Daoy (cell line): Measurements from ENCODE around the gene CHMP1A. TPM values are rescaled to one million over a fixed set of nuclear protein-coding genes. Genes with fewer than 3 reads are reported as not detected.

Source experiments
- DNase-seq: peaks from one replicate; pipeline ENCODE4 v3.0.0-alpha.2; 2015; ENCODE audit warnings: low read depth
- total RNA-seq: library from RNA; depleted of rRNA; stranded (reverse); fragments of >200 nt; shearing (Covaris generic); gene quantifications from 2 replicates; pipeline ENCODE4 v1.2.3, GENCODE V29; 2014

CHMP1A gene
- total RNA-seq, 1 experiment from 2014 or later: 80.2 TPM

DNA sequence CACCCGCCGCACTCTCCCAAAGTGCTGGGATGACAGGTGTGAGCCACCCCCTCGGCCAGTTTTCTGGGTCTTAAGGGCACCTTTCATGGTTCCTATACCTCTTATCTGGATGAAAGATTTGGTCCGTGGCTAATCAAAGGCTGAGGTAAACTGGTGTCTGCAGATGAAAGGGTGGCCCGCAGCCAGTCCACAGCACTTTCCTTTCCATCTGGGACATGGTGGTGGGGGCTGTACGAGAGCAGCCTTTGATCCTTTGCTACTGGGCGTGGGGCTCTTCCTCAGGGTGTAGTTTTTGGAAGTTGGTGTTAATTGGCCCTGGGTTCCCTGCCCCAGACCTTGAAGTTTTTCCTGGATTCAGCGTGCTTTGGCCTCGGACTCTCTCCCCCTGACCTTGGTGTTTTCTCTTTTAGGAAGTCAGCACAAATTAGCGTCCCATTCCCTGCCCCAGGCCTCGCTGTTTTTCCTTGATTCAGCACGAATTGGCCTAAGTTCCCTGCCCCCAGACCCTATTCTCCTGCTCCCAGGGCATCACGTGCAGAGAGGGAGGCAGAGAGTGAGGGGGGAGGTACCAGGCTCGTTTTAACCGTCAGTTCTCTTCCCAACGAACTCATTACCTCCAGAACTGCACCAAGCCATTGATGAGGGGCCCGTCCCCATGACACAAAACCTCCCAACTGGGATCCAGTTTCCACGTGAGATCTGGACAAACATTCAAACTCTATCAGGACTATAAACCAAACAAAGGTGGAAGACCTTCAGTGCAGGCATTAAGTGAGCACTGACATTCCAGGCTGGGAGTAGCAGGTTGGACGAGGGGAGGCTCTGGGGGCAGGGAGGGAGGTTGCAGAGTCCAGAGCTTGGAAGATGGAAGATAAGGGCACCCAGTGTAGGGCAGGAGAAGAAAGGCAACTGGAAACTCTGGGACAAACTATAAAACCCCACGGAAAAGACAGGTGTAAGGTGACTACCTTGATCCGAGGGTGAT lies 32.4 kb downstream of the CHMP1A start:
- DNase-seq: no peak

DNA sequence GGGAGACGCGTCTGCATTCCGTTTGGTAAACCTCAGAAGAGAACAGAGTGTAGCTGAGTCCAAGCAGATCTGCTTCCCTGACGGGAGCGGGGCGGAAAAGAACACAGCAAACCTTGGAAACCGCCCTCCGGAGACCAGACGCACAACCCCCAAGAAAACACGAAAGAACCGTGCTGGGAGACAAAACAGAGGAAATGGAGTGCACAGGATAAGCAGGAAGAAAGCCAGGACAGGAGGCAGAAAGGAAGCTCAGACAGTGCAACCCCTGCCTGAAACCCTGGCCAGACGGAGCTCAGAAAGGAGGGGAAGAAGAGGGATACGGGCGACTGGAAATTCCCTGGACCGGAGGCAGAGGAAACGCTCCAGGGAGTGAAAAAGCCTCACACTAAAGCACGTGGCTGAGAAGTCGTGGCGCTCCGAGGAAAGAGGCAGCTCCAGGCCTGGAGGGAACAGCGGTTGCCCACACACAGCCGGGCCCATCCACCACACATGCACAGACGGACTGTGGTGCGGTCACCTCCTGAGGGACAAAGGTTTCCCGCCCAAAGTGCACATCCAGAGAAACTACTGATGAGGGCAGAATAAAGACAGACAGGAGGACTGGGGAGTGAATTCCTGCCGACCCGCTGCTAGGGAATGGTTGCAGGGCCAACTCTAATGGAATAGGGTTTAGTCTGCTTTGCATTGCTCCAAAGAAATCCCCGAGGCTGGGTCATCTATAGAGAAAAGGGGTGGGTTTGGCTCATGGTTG lies 33.8 kb downstream of the CHMP1A start:
- no peak for DNase-seq

DNA sequence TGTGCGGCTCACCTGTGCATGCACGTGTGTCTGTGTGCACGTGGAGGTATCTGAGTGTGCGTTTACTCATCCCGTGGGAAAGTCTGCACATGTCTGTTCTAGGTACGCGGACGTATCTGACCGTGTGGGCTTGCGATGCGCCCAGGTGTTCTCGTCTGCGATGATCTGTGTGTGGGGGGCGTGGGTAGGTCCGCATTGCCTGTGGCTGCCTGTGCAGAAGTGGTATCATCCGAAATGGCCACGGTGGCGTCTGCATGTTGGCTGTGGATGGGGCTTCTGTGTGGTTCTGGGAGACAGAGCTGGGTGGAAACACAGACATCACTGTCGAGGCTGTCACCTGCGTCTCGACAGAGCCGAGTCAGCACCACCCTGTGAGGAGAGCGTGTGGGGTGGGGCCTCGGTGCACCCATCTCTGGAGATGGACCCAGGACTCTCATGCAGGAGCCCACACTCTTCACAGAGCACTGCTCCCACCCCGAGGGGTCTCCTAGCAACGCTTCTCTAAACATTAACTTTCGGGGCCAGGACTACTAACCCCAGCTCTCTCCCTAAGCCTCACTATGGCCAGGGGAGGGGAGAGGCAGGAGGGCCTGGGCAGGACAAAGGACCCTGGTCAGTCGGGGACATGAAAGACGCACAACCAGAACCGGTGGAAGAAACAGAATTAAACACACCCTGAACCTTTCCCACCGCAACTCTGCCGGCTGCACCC lies 35.7 kb downstream of the CHMP1A start:
- no peak for DNase-seq

DNA sequence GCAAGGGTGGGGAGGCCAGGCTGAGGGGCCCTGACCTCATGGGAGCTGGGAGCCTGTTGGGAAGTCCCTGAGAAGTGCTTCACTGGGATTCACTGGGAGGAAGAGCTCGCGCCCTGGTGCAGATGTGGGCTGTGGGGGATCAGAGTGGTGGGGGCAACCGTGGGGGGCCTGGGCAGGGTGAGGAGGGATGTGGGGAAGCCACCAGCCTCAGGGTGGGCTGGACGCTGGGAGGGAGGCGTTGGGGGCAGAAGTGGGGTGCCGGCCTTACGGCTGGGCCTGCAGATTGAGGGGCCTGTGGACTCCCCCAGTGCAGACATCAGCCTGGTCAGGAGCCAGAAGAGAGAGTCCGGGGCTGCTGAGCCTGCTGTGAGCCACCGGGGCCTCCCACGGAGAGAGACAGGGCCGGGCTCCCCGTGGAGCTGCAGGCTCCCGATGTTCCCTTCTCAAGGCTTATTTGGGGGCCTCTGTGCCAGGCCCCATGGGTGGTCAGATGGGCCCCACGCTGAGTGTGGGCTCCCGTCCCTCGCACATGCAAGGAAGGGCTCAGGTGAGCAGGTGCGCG lies 36.3 kb downstream of the CHMP1A start:
- DNase-seq: no peak

DNA sequence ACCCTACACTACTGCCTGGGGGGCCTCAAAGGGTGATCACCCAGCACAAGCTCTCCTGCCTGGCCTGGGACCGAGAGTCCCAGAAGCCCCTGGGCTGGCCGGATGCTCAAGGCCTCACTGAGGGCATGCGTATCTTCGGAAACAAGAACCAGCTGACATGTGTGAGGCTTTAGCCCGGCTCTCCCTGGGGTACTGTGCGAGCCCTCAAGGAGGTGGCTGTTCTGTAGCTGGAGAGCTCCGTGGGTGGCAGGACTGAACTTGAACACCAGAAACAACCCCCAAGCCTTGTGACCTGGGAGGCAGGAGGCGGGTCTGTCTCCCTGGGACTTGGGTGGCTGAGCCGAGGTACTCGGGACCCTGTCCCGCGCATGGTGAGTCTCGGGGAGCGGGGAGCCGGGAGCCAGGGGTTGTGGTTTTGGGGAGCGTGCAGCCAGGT lies 37.1 kb downstream of the CHMP1A start:
- no peak for DNase-seq

DNA sequence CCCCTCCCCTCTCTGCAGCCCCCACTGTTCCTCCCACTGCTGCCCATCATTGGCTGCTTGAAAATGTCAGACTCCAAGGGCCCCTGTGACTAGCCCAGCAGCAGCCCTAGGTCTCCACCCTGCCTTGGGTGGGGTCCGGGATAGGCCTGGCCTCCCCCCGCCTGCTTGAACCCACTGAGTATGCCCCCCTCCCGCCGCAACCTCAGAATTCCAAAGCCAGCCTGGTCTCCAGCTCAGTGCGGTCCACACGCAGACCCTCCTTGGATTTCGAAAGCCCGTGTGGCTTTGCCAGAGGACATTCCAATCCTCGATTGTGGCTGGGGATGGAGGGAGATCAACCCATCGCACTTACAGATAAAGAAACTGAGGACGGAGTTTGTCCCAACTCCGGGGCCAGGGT lies 37.7 kb downstream of the CHMP1A start:
- no peak for DNase-seq

DNA sequence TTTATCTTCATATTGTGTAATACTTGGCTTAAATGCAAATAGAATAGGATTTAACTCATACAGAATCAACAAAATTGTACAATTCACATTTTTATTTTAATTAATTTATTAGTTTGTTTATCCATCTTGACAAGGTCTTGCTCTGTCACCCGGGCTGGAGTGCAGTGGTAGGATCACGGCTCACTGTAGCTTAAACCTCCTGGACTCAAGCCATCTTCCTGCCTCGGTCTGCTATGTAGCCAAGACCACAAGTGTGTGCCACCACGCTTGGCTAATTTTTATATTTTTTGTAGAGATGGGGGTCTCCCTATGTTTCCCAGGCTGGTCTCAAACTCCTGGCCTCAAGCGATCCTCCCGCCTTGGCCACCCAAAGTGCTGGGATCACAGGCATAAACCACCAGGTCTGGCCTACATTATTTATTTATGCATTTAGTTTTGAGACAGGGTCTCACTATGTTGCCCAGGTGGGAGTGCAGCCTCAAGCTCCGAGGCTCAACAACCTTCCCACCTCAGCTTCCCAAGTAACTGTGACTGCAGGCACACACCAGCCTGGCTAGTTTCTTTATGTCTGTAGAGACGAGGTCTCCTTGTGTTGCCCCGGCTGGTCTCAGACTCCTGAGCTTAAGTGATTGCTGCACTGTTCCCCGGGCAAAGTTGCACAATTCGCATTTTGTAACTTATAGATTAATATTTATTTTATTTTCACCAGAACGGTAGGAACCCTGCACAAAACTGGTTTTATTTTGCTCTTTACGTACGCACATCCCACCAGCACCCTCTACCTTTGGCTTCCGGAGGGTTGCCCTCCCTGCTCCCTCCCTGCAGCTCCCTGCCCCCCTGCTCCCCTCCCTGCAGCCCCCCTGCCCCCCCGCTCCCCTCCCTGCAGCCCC lies 39.2 kb downstream of the CHMP1A start:
- DNase-seq: no peak

DNA sequence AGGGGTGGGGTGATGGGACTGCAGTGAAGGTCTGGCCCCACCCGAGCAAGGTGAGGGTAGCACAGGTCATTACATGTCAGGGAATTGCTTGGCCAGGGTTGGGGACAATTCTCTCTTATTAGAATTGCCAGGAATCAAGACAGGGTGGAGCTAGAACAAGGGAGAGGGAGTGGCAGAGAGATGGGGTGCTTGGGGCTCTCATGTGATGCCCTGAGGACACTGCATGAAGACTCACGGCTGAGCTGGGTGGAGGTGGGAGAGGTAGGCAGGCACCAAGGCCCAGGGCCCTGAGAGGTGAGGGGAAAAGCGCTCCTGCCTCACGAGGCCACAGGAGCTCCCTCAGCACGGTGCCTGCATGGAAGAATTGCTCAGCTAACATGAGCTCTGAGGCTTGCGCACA lies 40.5 kb downstream of the CHMP1A start:
- DNase-seq: no peak

DNA sequence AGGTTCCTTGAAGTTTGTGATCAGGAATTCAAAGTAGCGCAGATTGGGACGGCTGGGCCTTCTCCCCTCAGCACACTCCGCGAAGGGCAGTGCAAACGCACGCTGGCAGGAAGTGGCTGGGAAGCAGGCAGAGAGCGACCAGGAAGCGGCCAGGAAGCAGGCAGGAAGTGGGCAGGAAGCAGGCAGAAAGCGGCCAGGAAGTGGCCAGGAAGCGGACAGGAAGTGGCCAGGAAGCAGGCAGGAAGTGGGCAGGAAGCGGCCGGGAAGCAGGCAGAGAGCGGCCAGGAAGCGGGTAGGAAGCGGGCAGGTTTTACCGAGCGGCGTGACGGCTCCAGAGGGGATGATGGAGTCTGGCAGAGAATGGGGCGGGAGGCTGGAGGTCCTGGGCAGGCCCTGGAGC lies 40.9 kb downstream of the CHMP1A start:
- DNase-seq: no peak

DNA sequence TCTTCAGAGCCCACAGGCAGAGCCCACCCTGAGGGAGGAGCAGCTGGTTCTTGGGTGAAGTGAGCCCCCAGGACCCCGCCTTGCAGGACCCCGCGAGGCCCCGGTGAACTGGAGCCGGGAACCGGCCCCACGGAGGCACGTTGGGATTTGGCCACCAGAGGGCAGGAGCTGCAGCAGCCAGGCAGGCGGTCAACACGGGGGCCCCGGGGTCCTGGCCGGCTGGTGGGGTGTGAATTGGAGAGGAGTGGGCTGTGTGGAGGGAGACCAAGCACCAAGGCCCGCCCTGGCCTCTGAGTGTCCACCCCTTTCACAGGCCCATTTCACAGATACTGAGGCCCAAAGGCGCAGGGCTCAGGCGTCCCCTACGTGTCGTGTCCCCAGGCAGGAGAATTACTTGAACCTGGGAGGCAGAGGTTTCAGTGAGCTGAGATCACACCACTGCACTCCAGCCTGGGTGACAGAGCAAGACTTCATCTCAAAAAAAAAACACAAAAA lies 41.9 kb downstream of the CHMP1A start:
- no peak for DNase-seq

DNA sequence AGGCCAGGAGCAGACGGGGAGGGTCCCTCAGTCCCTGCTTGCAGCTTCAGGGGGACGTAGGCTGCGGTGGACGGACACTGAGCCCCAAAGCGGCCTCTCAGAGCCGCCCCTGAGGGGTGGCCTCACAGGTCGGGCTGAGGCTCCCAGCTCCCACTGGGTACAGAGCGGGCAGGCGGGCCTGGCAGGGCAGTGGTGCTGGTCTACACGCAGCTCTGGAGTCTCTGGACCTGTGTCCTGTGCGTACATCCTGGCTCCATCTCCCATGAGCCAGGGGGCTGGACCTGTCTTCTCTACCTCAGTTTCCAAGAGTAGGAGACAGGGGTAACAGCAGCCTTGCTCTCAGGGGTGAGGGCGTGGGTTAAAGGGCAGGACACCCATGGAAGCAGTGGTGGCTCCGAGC lies 42.3 kb downstream of the CHMP1A start:
- DNase-seq: no peak

DNA sequence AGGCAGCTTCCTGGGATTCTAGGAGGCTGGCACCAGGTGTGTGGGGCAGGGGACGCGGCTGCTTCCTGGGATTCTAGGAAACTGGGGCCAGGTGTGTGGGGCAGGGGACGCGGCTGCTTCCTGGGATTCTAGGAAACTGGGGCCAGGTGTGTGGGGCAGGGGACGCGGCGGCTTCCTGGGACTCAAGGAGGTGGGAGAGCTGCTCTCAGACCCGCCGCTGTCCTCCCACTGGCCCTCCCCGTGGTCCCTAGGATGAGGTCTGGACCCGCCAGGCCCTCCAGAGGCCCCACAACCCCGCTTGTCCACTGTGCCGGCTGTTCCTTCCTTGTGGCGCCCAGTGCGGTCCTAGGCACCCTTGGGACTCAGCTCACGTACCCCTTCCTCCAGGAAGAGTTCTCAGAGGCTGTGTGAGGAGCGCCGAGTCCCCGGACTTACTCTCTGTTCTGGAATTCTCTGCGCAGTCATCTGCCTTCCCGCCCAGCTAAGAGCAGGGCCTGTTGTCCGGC lies 43.5 kb downstream of the CHMP1A start:
- no peak for DNase-seq

DNA sequence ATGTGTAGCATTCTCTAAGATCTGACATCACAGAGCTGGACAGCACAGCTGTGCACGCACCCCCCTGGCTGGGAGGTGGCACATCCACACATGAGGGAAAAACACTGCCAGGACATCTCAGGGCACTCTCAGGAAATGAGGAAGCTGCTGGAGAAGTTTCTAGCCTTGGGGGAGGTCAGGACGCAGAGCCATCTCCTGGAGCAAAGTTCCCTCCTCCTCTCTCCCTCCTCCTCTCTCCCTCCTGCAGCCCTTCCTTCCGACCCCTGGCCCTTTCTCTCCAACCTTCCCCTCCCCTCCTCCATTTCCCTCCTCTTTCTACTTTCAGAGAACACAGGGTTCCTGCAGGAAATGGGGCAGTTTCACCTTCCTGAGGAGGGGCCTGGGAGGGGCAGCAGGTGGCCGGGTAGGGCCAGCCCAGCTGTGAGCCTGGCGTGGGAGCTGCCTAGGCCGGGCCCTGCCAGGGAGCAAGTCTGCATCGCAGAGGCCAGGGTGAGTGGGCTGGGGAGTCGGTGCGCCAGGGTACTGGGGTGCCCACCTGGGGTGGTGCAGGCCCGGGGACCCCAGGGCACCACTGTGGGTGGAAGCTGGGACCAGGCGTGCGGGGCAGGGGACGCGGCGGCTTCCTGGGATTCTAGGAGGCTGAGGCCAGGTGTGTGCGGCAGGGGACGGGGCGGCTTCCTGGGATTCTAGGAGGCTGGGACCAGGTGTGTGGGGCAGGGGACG lies 44.1 kb downstream of the CHMP1A start, which contains the start of gene DPEP1:
DPEP1 (plus strand) TSS at position 412 of the 723 bp plus-strand sequence. CDS start 16,769 bp downstream, outside the sequence.
- no peak for DNase-seq

DNA sequence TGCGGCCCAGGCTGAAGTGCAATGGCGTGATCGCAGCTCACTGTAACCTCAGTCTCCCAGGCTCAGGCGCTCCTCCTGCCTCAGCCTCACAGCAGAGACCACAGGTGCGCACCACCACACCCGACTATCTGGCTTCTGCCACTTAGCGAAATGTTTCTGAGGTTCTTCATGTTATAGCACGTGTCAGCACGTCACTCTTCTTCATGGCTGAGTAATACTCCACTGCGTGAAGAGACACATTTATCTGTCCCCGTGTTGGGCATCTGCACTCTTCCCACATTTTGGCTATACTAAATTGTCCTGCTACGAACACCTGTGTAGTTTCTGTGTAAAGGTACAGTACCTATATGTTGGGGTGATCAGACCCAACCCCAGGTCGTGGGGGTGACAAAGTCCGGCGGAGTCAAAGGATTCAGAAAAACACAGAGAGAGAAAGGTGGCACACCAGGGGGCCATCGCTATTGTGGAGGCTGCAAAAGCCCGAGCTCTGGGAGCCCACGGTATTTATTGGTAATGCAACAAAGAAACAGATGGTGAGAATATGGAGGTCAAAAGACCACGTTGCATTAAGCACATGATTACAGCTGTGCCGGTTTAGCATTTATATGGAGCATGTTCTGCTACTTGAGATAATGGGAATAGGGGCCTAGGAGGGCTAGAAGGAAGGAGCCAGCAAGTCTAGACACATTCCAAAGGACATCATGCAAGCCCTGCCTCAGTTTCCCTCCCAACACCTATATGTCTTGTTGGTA lies 44.9 kb downstream of the CHMP1A start:
- DNase-seq: no peak

DNA sequence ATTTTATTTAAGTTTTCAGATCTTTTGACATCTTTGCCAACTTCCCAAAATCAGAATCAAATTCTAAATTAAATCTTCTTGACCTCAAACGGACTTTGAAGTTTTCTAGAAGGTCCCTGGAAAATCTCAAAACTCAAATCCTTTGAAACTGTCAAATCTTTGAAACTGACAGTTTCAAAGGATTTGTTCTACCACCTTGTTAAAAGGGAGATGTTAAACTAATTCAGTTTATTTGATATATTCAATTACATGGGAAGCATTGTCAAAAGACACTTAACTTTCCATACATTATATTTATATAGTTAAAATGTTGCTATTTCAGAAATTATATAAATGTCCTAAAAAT lies 47.4 kb downstream of the CHMP1A start:
- DNase-seq: no peak

DNA sequence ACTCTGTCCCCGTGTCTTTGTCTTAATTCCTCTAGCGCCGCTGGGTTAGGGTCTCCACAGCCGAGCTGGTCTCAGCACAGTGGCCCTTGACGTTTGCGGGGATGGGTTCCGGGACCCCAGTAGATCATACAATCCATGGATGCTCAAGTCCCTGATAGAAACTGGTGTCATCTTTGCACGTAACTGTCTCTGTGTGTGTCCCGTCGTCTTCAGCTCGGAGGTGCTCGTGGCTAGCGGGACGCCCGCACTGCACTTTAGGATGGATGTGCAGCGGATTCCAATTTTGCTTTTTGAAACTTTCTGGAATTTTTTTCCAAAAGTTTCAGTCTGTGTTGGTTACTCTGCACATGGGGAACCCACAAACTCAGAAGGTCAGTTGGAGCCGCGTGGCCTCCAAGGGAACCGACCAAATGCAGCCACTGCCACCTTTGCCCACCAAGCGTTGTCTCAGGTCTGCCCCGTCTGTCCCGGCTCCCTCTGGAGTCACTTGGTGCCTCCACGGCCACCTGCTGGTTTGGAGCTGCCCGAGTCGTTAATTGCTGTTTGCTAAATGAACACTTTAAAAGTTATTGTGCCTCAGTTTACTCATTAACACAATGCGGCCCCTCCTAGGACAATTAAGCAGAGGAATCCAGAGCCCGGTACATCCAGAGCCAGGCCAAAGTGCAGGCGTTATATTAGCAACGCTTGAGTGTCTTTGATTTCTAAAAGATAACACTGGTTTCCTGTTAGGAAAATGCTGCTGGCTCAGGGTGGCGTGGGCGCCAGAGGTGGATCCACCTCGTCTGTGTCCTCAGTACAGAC lies 49.4 kb downstream of the CHMP1A start:
- DNase-seq: no peak

DNA sequence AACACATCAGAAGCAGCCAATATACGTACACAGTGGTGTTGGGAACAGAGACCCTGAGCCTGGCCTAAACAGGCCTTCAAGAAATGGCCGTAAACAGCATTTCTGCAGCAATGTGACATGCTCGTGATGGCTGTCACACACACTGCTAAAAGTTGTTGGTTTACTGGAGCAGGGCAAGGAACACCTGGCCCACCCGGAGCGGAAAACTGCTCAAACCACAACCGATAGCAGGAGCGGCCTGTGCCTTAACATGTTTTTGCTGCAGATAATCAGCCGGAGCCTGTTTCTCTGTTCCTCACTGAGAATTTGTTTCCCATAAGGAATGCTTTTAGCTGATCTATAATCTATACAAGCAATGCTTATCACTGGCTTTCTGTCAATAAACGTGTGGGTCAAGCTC lies 50.1 kb downstream of the CHMP1A start:
- DNase-seq: no peak

DNA sequence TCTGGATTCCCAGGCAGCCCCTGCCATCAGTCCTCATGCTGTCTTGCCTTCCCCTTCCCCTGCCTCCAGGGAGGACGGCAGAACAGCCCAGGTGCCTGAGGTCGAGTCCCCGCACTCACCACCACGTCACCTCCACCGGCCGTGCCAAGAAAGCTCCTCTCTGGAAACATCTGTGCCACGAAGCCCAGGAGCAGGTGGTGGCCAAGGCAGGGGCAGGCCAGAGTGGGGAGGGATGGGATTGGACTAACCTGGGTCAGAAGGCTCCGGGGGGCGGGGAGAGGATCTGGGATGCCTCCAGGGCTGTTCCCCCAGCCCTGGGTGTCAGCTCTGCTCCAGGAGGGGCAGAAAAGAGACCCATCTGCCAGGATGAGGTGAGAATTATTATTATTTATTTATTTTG lies 51.5 kb downstream of the CHMP1A start:
- no peak for DNase-seq
